HG03159 (cell line): ENCODE measurements around the gene LRP1B.
"Not testable (repeated sequence)": the region's sequence is repeated elsewhere in the genome, so short reads cannot be mapped to it uniquely, and the experiment has no call there.

Source experiments
- ATAC-seq: cut with Tn5 transposase; IDR thresholded peaks from one replicate; pipeline ENCODE4 v1.9.1; 2021; ENCODE audit warnings: mild to moderate bottlenecking, moderate library complexity; ENCODE audit not compliant: unreplicated experiment

Gene LRP1B

DNA sequence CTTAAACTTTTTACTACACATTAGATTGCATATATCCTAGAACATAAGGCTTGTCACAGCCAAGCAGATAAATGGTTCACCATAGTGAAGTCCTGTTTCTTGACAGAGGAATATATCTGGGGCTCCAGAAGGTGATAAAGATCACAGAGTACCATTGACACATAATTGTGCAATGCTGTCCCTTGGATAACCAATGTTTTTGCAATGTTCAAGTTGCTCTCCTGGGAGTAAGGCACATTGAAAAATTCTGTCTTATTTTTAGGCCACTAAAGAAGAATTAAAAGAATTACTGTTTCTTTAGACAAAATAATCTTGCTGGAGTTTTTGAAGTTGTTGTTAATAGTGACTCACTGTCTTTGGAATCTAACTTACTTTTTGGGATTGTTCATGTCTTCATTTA lies 1132.8 kb downstream of the LRP1B start:
- ATAC-seq, result no peak

- ATAC-seq, result no peak
Measured at GRCh38 chr2:140994856-140995255, 1136.0 kb downstream of the LRP1B start.

DNA sequence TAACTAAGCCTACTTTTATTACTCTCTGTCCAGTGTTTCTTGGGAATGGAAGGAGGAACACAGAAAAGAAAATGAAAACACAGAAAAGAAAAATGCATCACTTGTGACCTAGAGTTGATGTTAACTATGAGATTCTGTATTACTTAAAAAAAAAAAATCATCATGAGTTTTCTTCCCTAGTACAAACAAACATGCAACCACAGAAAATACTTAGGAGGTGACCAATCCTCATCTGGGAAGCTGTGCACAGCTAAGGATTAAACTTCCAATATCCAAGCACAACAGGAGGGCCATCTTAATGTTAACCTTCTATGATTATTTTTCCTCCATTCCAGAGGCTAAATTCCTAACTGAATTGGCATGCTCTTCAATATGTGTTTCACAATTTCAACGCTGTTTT lies 1140.4 kb downstream of the LRP1B start:
- no peak for ATAC-seq

GRCh38 chr2:140988597-140988996 lies 1142.2 kb downstream of the LRP1B start:
- ATAC-seq, result no peak

DNA sequence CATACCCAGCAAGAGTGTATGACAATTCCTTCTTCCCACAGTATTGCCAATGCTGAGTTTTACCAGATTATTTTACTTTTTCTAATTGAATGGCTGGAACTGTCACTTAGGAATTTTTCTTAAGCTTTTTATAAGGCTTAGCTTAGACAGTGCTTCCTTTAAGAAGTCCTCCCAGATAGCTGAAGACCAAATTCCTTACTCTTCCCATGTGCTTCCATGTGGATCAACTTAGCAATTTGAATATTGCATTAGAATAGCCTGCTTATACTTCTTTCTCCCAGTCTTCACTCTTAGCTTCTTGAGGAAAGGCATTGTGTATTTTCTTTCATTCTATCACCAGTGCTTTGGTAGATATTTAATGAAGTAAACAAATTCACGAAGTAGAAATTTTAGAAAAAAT lies 1144.4 kb downstream of the LRP1B start:
- ATAC-seq, result no peak

DNA sequence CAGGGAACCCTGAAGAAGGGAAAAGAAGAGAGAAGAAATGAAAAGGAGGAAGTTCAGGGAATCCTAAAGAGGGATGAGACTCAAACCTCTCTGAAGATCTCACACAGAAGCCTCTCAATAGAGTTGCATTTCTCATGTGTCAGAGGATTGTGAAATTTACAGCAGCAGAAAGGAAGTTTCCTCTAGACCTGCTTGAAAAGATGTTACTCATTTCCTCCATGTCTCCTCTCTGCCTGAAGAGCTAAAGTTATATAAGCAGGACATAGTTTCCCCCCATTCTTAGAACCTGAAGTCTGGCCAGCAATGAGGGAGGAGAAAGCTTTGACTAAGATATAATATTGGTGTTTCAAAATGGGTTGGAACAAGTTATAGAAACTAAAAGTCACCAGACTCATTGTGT lies 1155.6 kb downstream of the LRP1B start:
- no peak for ATAC-seq

GRCh38 chr2:140972724-140973123 lies 1158.1 kb downstream of the LRP1B start:
- no peak for ATAC-seq

- not testable (repeated sequence) for ATAC-seq
Measured at GRCh38 chr2:140964324-140964723, 1166.5 kb downstream of the LRP1B start.

- ATAC-seq, result no peak
Measured at GRCh38 chr2:140949932-140950331, 1180.9 kb downstream of the LRP1B start.

DNA sequence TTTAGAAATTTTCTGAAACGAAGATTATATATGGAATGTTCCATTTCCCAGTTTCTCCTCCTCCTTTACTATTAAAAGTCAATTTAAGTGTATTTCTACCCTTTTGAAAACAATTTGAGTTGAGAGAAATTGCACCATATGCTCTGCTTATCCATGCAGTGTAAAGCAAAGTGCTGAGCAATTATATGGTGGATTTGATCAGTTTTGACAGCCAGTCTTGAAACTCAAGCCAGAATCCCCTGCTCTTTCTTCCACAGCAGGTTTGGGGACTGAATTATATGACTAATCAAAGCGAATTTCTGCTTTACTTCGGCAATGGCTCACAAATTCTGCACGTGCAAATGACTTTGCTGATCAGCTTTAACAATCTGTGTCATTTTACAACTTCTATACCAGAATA lies 1183.6 kb downstream of the LRP1B start:
- no peak for ATAC-seq

DNA sequence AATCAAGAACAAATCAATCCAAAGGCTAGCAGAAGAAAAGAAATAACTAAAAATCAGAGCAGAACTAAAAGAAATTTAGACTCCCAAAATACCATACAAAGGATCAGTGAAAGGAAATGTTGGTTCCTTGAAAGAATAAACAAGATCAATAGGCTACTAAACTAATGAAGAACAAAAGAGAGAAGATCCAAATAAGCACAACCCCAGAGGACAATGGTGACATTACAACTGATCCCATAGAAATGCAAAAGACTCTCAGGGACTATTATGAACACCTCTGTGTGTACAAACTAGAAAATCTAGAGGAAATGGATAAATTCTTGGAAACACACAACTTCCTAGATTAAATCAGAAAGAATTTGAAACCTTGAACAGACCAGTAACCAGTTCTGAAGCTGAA lies 1186.9 kb downstream of the LRP1B start:
- no peak for ATAC-seq

DNA sequence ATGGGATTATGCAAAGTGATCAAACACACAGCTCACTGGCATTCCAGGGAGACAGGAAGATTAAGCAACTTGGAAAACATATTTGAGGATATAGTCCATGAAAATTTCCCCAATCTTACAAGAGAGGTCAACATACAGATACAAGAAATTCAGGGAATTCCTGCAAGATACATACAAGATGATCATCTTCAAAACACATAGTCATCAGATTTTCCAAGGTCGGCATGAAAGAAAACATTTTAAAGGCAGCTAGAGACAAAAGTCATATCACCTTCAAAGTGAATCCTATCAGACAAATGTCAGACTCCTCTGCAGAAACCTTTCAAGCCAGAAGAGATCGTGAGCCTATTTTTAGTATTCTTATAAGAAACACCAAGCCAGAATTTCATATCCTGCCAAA lies 1188.5 kb downstream of the LRP1B start:
- no peak for ATAC-seq

GRCh38 chr2:140929849-140930248 lies 1201.0 kb downstream of the LRP1B start:
- no peak for ATAC-seq

GRCh38 chr2:140918426-140918825 lies 1212.4 kb downstream of the LRP1B start:
- ATAC-seq, result no peak

DNA sequence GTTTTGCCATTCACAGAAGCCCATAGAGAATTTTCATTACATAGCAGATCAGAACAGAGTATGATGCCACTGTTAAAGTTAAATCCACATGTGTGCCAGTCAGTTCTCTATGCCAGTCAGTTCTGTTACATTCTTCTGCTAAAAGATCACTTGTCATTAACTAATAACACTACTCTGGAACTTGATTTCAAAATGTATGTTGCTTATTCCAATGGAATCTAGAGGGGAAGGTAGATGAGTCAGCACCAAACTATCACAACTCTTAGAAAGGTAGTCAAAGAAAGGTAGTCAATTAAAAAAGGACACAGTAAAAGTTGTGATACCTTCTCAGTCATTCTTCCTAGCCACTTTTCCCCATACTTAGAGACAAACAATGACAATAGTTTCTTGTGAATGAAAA lies 1214.4 kb downstream of the LRP1B start:
- no peak for ATAC-seq

DNA sequence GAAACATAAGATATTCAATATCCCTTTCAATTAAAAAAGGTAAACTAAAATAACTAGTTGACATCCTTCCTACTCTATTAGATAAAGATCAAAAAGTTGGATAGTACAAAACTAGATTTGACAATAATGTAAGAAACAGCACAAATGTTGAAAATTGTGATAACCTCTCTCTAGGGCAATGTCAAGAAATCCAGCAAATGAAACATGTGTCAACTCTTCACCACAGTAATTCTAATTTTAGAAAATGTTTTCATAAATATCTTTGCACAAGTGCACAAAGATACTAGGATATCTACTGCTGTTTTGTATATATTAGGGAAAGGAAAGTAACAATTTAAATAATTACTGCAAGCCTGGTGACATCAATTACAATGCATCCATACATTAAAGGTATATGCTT lies 1220.1 kb downstream of the LRP1B start:
- ATAC-seq, result no peak

GRCh38 chr2:140905083-140905781 lies 1225.6 kb downstream of the LRP1B start:
- ATAC-seq, result no peak

DNA sequence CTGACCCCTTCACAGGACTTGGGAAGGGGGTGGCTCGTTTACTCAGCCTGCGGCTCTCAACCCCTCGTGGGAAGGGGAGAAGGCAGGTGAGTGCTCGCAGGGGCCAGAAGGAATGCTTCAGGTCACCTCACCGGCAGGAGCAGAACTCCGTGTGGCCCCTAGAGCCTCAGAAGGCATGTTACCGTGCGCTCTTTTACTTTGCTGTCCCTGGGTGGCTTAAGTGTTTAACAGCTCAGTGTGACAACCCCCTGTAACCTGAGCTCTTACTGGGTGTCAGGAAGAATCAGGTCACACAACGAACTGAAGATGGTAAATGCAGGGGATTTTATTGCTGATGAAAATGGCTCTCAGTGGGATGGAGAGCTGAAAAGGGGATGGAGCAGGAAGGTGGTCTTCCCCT lies 1235.4 kb downstream of the LRP1B start:
- ATAC-seq, result no peak

DNA sequence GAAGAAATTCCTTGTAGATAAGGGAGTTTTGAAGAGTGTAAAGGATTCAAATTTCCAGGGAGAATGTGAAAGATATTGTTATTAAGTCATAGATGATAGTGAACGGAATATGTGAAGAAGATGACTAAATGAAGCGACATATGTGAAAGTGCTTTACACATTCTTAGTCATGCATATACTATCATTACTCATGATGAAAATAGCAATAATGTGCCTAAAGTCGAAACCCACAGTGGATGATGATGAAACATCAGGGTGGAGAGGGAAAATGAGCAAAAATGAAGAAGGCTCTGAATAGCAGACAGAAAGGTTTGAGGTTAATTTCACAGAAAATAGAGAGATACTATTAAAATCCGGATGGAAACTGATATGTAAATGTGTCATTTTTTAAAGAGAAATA lies 1237.1 kb downstream of the LRP1B start:
- no peak for ATAC-seq

- ATAC-seq, result no peak
Measured at GRCh38 chr2:140892911-140893637, 1237.7 kb downstream of the LRP1B start.

DNA sequence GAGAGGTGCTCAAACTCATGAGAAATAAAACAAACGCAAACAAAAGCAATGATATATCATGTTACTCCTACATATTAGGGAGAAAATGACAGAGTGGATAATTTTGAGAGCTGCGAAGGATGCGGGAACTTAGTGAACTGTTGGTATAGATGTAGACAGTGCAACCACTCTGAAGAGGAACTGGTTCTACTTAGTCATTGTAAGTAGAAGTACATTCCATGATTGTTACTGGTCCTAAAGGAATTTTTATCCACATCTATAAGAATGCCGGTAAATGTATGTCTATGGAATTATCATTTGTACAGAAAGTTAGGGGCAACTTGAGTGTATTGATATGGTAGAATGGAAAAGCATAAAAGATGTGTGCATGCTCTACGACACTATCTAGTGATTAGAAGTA lies 1238.4 kb downstream of the LRP1B start:
- no peak for ATAC-seq

GRCh38 chr2:140891614-140892212 lies 1239.1 kb downstream of the LRP1B start:
- peak; percentile 72 for ATAC-seq
